ENCODE measurements around the gene IQCH.
"Not testable (repeated sequence)": the region's sequence is repeated elsewhere in the genome, so short reads cannot be mapped to it uniquely, and the experiment has no call there.

Gene IQCH

DNA sequence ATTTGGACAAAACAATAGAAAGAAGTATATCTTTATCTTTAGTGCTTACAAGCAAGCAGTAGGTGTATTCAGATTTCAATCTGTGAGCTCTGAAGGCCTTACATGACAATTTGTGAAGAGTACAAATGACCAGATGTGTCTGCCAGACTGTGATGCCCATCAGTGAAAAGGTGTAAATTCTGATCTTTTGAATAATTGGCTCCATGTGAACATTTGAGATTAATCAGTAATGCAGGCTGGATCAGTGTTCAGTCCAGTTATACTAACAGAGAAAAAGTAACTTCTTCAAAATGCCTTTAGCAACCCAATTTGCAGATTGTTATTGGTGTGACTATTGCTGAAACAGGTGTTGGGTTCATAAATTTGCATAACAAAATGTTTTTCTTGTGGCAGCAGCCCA, 5.2 kb downstream of the IQCH start:
- Mint-ChIP-seq H3K36me3 (ENCODE audit: low read depth) (no peaks in the 10 kb centered on the region), H3K27me3 (peaks cover 3% of the 10 kb centered on the region), H3K4me3 (no peak overlapping the region), H3K9me3 (no peaks in the 10 kb centered on the region), H3K4me1 (ENCODE audit: low read depth) (peaks cover 12% of the 10 kb centered on the region), H3K27ac (no peak overlapping the region)

DNA sequence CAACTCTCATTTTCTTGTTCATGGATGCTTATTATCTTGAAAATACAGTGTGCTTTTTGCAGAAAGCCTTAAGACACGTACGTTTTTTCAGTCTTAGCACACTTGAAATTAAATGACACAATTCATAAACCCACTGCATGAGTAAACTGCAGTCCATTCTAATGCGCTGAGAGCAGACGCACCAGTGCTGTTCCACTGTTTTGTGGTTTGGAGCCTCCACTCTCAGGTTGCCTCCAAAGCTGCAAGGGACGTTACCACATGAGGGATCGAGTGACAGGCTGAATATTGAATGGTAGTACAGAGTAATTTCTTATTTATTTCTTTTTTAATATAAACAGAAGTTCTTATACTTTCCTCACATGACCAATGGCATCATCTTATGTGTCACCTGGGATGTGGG, 12.3 kb downstream of the IQCH start:
- Mint-ChIP-seq H3K27me3 (peaks cover 5% of the 10 kb centered on the region), H3K9me3 (no peaks in the 10 kb centered on the region), H3K36me3 (ENCODE audit: low read depth) (no peaks in the 10 kb centered on the region), H3K4me1 (ENCODE audit: low read depth) (no peaks in the 10 kb centered on the region), H3K27ac (no peak overlapping the region), H3K4me3 (no peak overlapping the region)

DNA sequence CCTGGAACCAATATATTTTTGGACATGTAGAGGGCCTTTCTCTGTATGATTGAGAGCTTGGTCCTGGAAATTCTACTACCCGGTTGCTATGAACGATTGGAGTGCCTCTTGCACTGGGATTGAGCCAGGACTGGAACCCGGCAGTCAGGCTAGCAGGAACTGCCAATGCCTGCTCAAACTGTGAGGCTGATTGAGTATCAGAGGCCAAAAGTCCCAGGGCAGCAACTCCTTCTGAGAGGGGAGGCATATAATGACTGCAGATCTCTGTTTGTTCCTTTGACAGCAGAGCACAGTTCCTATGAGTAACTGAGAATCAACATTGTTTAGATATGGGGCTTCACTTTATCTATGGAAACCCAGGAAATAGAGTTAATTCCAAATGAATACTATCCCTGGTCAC, 12.9 kb downstream of the IQCH start:
- Mint-ChIP-seq H3K9me3 (peaks cover 3% of the 10 kb centered on the region), H3K4me1 (ENCODE audit: low read depth) (no peaks in the 10 kb centered on the region), H3K27me3 (peaks cover 5% of the 10 kb centered on the region), H3K36me3 (ENCODE audit: low read depth) (no peaks in the 10 kb centered on the region), H3K27ac (no peak overlapping the region), H3K4me3 (no peak overlapping the region)

DNA sequence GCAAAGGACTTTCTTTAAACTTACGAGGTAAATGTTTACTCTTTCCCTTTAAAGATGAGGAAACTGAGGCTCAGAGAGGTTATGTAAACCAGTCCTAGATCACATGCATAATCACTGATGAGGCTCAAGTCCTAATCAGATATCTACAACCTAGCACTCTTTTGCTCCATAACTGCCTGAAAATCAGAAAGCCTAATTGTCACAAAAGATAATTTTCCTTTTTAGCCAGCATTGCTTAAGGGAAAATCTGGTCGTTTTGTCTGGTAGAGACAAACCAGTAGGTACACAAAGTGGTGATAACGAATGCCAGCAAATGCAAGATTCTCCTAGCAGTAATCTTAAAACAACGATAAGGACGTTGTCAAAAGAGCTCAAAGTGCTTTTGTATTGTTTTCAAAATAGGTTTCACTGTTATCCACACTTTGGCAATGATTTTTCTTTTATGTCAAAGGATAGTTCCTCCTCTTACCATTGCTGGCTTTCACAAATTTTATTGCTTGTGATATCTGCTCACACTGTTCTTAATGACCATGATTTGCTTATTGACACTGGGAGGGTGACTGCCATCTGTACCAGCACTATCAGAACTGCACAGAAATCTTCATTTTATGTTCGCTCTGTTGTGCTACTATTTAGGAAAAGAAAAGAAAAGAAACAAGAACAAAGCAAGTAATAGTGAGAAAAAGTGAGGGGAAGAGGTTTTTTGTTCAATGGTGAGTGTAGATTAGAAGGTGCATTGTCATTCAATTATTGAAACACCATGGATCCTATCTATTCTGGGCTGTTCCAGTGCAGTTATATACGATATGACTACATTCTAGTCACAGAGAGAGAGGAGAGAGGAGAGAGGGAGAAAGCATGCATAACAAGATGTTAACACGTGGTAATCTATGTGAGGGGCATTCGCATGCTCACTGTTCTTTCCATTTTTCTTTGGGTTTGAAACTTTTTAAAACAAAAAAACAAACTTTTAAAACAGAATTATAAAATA, 13.7 kb downstream of the IQCH start:
- no peak overlapping the region for H3K27ac Mint-ChIP-seq
- no peaks in the 10 kb centered on the region for H3K36me3 Mint-ChIP-seq (ENCODE audit: low read depth)
- H3K4me1 Mint-ChIP-seq (ENCODE audit: low read depth), result no peaks in the 10 kb centered on the region
- H3K4me3 Mint-ChIP-seq, result no peak overlapping the region
- peaks cover 5% of the 10 kb centered on the region for H3K27me3 Mint-ChIP-seq
- peaks cover 5% of the 10 kb centered on the region for H3K9me3 Mint-ChIP-seq

- H3K27me3 Mint-ChIP-seq, result peaks cover 9% of the 10 kb centered on the region
- H3K9me3 Mint-ChIP-seq, result peaks cover 14% of the 10 kb centered on the region
- no peaks in the 10 kb centered on the region for H3K4me1 Mint-ChIP-seq (ENCODE audit: low read depth)
- H3K27ac Mint-ChIP-seq, result no peak overlapping the region
- peaks cover 14% of the 10 kb centered on the region for H3K36me3 Mint-ChIP-seq (ENCODE audit: low read depth)
- H3K4me3 Mint-ChIP-seq, result no peak overlapping the region
Measured at GRCh38 chr15:67274236-67274635, 19.6 kb downstream of the IQCH start.

- Mint-ChIP-seq H3K27me3 (peaks cover 4% of the 10 kb centered on the region), H3K4me1 (ENCODE audit: low read depth) (no peaks in the 10 kb centered on the region), H3K9me3 (peaks cover 14% of the 10 kb centered on the region), H3K27ac (no peak overlapping the region), H3K4me3 (no peak overlapping the region), H3K36me3 (ENCODE audit: low read depth) (peaks cover 14% of the 10 kb centered on the region)
Measured at GRCh38 chr15:67276666-67277065, 22.1 kb downstream of the IQCH start.

DNA sequence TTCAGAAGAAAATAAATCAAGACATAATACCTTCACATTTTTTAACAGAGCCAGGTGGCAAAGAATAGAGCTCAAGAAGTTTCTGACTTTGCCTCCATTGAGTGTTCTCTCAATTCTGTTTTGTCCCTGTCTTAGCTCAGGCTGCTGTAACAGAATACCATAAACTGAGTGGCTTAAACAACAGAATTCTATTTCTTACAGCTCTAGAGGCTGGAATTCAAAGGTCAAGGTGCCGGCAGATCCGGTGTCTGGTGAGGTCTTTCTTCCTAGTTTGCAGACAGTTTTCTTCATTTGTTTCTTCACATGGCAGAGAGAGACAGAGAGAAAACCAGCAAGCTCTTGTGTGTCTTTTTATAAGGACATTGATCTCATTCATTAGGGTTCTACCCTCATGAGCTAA, 25.6 kb downstream of the IQCH start:
- H3K27ac Mint-ChIP-seq, result no peak overlapping the region
- peaks cover 1% of the 10 kb centered on the region for H3K36me3 Mint-ChIP-seq (ENCODE audit: low read depth)
- H3K4me1 Mint-ChIP-seq (ENCODE audit: low read depth), result no peaks in the 10 kb centered on the region
- H3K27me3 Mint-ChIP-seq, result peaks cover 4% of the 10 kb centered on the region
- H3K4me3 Mint-ChIP-seq, result no peak overlapping the region
- peaks cover under 1% of the 10 kb centered on the region for H3K9me3 Mint-ChIP-seq

GRCh38 chr15:67281714-67282113, 27.1 kb downstream of the IQCH start:
- Mint-ChIP-seq H3K4me1 (ENCODE audit: low read depth) (no peaks in the 10 kb centered on the region), H3K27me3 (peaks cover 8% of the 10 kb centered on the region), H3K9me3 (peaks cover 5% of the 10 kb centered on the region), H3K36me3 (ENCODE audit: low read depth) (no peaks in the 10 kb centered on the region), H3K4me3 (no peak overlapping the region), H3K27ac (no peak overlapping the region)

DNA sequence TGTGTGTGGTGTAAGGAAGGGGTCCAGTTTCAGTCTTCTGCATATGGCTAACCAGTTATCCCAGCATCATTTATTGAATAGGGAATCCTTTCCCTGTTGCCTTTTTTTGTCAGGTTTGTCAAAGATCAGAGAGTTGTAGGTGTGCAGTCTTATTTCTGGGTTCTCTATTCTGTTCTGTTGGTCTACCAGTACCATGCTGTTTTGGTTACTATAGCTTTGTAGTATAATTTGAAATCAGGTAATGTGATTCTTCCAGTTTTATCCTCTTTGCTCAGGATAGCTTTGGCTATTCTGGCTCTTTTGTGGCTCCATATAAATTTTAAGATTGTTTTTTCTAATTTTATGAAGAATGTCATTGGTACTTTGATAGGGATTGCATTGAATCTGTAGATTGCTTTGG, 31.0 kb downstream of the IQCH start:
- not testable (repeated sequence) for H3K27me3 Mint-ChIP-seq; H3K36me3 Mint-ChIP-seq (ENCODE audit: low read depth); H3K4me1 Mint-ChIP-seq (ENCODE audit: low read depth); H3K9me3 Mint-ChIP-seq; H3K4me3 Mint-ChIP-seq; H3K27ac Mint-ChIP-seq

- H3K27ac Mint-ChIP-seq; H3K9me3 Mint-ChIP-seq; H3K4me3 Mint-ChIP-seq; H3K36me3 Mint-ChIP-seq (ENCODE audit: low read depth); H3K27me3 Mint-ChIP-seq; H3K4me1 Mint-ChIP-seq (ENCODE audit: low read depth): not testable (repeated sequence)
Measured at GRCh38 chr15:67286400-67286799, 31.8 kb downstream of the IQCH start.

DNA sequence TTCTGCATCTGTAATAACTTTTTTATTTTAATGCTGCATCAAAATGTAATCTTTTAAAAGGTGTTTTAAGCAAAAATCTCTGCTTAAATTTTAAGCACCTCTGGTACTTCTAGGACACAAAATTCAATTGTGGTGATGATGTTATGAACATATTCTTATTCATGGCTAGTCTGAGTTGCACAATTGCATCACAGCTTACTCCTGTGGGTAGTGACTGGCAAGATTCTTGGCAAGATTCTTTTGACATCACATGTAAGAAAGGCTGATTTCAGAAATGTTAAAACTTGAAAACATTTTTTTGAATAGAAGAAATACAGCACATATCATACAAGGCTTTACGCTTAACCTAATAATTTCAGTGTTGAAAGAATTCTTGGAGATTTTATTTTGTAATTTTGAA, 35.7 kb downstream of the IQCH start:
- Mint-ChIP-seq H3K27ac (no peak overlapping the region), H3K27me3 (peaks cover 7% of the 10 kb centered on the region), H3K9me3 (peaks cover 3% of the 10 kb centered on the region), H3K4me3 (no peak overlapping the region), H3K36me3 (ENCODE audit: low read depth) (no peaks in the 10 kb centered on the region), H3K4me1 (ENCODE audit: low read depth) (no peaks in the 10 kb centered on the region)

- H3K4me1 Mint-ChIP-seq (ENCODE audit: low read depth), result peaks cover 5% of the 10 kb centered on the region
- no peaks in the 10 kb centered on the region for H3K9me3 Mint-ChIP-seq
- peaks cover 4% of the 10 kb centered on the region for H3K27me3 Mint-ChIP-seq
- no peak overlapping the region for H3K27ac Mint-ChIP-seq
- H3K36me3 Mint-ChIP-seq (ENCODE audit: low read depth), result no peaks in the 10 kb centered on the region
- H3K4me3 Mint-ChIP-seq, result no peak overlapping the region
Measured at GRCh38 chr15:67296188-67296587, 41.6 kb downstream of the IQCH start.

DNA sequence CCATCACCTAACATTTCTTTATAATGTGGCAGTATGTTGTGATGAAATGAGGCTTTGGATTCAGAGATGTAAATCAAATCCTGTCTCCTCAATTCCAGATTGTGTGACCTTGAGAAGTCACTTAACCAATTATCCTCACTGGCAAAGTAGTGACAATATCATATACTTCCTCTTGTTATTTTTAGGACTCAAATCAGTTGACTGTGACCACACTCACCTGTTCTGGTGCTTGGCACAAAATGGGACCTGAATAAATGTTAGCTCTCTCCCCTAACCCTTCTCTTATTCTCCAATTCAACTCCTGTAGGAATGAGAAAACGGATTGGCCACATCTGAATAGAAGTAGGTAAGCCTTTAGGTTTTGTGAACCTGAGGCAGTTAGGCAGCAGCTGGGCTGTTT, 42.1 kb downstream of the IQCH start:
- no peaks in the 10 kb centered on the region for H3K36me3 Mint-ChIP-seq (ENCODE audit: low read depth)
- peaks cover 4% of the 10 kb centered on the region for H3K27me3 Mint-ChIP-seq
- no peaks in the 10 kb centered on the region for H3K9me3 Mint-ChIP-seq
- H3K4me1 Mint-ChIP-seq (ENCODE audit: low read depth), result peaks cover 5% of the 10 kb centered on the region
- no peak overlapping the region for H3K27ac Mint-ChIP-seq
- H3K4me3 Mint-ChIP-seq, result no peak overlapping the region

DNA sequence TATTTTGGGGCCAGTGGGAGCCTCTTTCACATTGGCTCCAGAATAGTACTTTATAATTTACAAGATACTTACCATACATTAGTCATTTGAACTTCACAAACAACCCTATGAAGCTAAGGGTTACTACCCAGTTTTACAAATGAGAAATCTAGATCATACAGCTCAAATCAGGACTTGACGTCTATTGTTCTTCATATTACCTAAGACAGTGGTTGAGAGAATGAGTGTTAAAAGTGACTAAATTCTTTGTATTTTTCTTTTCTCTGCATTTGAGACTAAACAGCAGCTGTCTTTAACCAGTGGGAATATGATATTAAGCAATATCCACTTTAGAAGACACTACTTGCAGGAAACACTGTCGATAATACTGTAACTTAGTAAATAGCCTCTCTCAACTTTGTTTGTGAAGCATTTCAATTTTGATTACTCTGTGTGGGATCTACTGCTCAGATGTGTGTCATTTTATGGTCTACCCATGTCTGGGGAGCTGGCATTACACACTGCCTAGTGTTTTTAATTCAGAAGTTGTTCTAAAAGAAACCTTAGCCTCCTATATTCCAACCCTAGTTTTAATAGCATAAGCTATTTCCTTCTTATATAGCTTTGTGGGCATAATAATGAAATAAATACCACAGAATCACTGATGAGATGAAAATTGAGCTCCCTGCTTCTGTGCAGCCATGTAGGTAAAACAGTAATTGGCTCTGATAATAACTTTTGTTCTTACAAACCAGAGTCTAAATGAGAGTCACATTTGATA, 45.9 kb downstream of the IQCH start:
- peaks cover 6% of the 10 kb centered on the region for H3K27me3 Mint-ChIP-seq
- peaks cover 5% of the 10 kb centered on the region for H3K4me1 Mint-ChIP-seq (ENCODE audit: low read depth)
- no peak overlapping the region for H3K4me3 Mint-ChIP-seq
- H3K9me3 Mint-ChIP-seq, result no peaks in the 10 kb centered on the region
- no peaks in the 10 kb centered on the region for H3K36me3 Mint-ChIP-seq (ENCODE audit: low read depth)
- H3K27ac Mint-ChIP-seq, result no peak overlapping the region

DNA sequence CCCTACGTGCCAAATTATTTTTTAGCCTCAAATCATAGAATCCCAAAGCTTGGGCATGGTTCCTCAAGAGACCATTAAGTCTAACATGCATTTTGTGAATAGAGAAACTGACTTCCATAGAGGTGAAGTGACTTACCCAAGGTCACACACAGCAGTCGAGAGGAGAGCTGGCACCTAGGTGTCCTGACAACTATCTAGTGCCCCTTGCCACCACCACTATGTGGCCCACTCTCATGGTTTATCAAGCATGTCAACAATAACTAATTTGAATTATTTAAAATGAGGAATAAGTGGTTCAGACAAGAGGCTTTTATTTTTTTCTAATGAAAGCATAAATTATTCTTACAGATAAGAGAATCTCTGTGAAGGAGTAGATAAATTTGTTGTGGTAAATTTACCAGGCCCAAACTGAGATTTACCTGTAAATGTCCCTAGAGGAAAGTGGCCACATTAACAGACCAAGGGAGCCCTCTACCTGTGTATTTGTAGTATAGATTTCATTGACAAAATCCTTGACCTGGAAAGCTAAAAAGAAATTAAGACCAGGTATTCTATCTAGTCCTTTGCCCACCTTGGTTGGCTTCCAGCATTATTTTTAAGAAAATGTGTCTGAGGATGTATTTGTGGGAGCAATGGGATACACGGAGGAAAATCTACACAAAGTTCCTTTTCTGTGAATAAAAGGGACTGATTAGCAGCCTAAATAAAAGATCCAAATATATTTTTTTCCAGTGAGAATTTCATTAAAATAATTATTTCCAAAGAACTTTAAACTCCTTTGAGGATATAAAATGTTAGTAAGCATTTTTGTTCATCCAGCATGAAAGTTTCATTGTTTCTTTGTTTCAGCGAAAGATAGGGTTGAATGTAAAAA, 49.1 kb downstream of the IQCH start:
- peaks cover 16% of the 10 kb centered on the region for H3K4me1 Mint-ChIP-seq (ENCODE audit: low read depth)
- no peak overlapping the region for H3K4me3 Mint-ChIP-seq
- peaks cover 13% of the 10 kb centered on the region for H3K27me3 Mint-ChIP-seq
- H3K36me3 Mint-ChIP-seq (ENCODE audit: low read depth), result no peaks in the 10 kb centered on the region
- no peaks in the 10 kb centered on the region for H3K9me3 Mint-ChIP-seq
- H3K27ac Mint-ChIP-seq, result no peak overlapping the region

All from stimulated activated naive CD8-positive, alpha-beta T cell treated with anti-CD3 and anti-CD28 coated beads, Interleukin-15, Interleukin-2, amounts not matched to agents 100 ng/mL and 50 ng/mL, for 24 hours (primary cell).